GM04504 (cell line): ENCODE results near the gene LCE7A.
A peak's percentile ranks its signal among the peaks of the same experiment; 100 is the strongest.

Experiments used
- DNase-seq: peaks from one replicate; pipeline ENCODE4 v3.0.0-alpha.2; 2012; ENCODE audit warnings: low read depth

Gene LCE7A, protein sequence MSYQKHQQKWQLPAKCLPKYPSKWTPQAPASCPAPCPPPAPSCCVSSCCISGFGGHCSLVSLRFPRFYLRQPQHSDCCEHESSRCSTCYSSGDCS

GRCh38 chr1:152859696-152860095 is at the start of gene LCE7A:
Gene LCE7A (plus strand): TSS chr1:152859996. CDS start chr1:152860698, 702 bp downstream.
- DNase-seq, result no peak

- no peak for DNase-seq
These were observed 48.7 kb upstream of the LCE7A start for GRCh38 chr1:152811050-152811449.

GRCh38 chr1:152811671-152812070 is 48.1 kb upstream of the LCE7A start, which contains the start of gene LCE1B:
Gene LCE1B (plus strand): TSS chr1:152811971. CDS start chr1:152812447, 476 bp downstream.
- no peak for DNase-seq

DNA sequence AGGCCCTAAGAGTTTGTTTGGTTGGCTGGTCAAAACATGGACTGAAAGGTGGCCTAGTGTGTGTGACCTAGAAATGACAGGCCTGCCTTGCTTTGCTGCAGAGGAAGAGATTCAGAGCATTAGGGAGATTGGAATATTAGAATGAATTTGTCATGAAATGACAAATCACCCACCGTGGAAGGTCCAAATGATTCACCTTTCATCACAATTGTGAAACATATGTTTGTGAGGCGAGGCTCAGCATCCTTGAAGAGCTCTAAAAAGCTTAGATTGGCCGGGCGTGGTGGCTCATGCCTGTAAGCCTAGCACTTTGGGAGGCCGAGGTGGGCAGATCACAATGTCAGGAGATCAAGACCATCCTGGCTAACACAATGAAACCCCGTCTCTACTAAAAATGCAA is 42.5 kb upstream of the LCE7A start:
- DNase-seq, result no peak

DNA sequence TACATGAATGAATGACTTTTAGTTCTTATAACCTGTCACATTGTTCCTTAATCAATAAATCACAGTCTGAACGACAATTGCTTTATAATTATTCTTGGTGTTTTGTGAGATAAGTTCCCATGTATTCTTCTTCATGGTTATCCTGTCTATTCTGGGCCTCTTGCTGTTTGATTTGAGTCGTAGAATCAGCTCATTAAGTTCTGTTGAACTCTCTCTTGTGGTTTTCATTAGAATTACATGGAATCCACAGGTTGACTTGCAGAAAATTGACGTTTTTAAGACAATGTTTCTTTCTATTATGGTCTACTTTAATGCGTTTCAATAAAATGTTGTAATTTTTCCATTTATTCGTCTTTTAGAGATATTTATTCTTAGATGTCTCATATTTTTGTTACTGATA is 36.5 kb upstream of the LCE7A start:
- no peak for DNase-seq

- DNase-seq, result no peak
These were observed 34.8 kb upstream of the LCE7A start for GRCh38 chr1:152824964-152825363.

DNA sequence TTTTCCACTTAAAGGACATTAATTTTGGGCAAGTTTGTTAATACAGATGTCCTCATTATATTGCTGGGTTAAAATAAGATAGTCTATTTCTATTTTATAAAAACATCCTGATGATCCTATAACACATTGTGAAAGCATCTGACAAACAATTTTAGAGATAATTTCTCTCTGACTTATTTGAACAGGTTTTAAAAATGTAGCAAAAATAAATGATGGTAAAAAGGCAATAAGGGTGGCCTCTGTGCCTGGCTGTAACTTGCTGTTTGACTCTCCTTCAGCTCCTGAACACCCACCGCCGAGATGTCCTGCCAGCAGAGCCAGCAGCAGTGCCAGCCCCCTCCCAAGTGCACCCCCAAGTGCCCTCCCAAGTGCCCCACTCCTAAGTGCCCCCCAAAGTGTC is 32.6 kb upstream of the LCE7A start, which contains the start of gene LCE1A:
LCE1A (plus strand) TSS at position 301 of the 400 bp plus-strand sequence; CDS start at position 301, 0 bp downstream.
- DNase-seq, result no peak

DNA sequence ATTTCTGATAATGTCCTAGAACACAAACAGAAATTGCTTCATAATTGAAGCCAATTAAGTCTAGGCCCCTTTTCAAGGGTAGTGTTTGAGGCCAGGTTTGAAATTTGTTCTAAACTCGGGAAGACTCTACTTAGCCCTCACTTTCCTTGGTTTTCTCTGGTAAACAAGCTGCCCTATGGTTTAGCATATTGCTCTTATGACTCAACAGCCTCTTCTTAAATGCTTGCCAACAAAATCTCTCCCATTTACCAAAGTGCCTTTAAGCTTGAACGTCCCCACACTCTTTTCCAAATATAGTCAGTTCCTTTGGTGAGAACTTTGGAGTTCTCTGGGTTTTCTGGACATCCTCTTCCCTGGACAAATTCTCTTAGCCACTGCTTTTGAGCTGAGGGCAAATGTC is 22.9 kb upstream of the LCE7A start:
- DNase-seq, result no peak

GRCh38 chr1:152842556-152842955 is 17.2 kb upstream of the LCE7A start, which contains the start of gene LCE6A:
Gene LCE6A (plus strand): TSS chr1:152842856. CDS start chr1:152843521, 665 bp downstream.
- no peak for DNase-seq

DNA sequence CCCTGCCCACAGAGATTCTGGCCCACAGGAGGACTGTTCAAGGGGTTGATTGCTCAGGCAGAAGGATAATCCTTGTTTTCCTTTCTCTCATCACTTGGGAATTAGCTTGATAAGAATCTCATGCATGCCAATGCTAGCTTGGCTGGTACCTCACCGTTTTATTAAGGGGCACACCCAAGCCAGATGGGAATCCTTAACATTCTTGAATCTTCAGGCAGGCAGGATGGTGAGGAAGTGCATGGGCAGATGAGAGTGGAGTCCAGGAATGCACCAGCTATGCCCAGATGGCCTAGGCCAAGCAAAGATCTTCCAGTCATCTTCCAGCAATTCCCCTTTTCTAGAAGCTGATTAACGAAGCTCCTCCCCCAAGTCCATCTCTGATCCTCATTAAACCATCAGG is 4.1 kb upstream of the LCE7A start:
- no peak for DNase-seq

- DNase-seq, result no peak
These were observed 1.7 kb upstream of the LCE7A start for GRCh38 chr1:152858062-152858461.

GRCh38 chr1:152860129-152860528 is 333 bp downstream of the LCE7A start:
- no peak for DNase-seq

DNA sequence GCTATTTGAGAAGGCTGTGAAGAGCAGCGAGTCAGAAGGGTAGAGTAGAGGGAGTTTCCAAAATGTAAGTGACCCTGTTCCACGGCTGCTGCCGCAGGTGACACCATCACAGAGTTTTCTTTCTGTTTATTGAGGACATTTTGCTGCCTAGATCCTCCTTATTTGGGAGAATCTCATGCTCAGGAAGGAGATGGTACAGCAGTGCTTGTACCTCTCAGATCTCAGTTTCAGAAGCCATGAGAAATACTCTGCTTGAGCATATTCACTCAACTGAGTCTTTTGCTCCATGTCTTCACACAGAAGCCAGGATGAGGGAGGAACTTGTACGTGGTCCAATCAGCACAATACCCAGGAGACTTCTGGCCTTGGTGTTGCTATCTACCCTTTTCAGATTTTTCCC is 1.6 kb downstream of the LCE7A start:
- DNase-seq, result no peak

- no peak for DNase-seq
These were observed 4.6 kb downstream of the LCE7A start for GRCh38 chr1:152864443-152864842.

GRCh38 chr1:152866321-152866720 is 6.5 kb downstream of the LCE7A start:
- DNase-seq, result no peak

- peak; percentile 43 for DNase-seq
These were observed 10.1 kb downstream of the LCE7A start for GRCh38 chr1:152869808-152870419.

DNA sequence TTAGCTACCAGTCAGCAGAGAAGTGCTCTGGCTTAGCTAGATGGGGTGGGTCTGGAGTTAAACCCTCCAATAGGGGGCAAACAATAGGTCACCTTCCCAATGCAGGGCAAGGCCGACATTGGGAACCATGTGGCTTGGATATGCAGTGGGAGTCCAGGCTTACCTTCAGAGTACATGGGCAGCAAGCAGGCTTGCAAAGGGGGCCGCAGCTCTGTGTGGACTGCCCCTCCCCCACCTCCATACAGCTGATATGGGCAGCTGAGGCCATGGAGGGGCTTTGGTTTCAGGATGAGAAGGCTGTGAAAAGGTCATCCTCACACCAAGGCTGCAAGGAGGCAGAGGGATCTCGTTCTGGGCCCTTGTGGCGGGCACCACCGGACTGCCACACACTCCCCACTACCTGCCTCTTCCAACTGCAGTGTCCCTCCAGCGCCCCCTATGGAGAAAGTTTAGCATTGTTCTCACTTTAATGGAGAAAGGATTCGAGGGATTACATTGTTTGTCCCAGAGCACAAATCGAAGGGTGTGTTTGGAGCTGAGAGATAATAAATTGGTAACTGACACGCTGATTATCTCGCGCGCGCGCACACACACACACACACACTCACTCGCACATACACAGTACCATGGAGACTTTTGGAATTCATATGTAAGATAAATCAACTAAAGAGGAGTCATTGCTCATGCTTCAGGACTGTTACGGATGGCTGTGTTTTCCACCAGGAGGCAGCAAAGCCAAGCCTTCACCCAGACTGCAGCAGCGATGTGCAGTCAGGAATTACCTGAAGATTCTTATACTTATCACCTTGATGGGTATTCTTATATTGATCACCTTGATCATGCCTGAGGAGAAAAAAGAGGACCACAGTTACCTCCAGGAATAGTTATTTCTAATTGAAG is 11.3 kb downstream of the LCE7A start:
- no peak for DNase-seq

DNA sequence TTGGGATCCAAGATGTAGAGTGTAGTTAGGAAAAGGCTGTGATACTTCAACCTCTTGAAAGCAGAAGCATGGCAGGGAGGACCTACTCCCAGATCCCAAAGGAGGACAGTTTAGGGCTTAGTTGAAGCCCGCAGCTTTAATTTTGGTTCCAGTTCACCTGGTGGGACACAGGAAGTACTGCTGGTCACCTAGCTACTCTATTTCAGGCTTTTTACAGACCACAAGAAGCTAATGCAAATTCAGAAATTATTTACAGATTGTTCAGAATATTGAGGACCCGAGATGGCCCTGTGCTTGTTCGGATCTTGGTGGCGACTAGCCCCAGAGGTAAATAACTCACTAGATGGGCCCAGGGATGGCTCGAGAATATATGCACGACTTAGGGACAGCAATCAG is 11.9 kb downstream of the LCE7A start:
- DNase-seq, result no peak

- DNase-seq, result no peak
These were observed 13.7 kb downstream of the LCE7A start for GRCh38 chr1:152873495-152873894.

- DNase-seq, result no peak
These were observed 17.0 kb downstream of the LCE7A start for GRCh38 chr1:152876827-152877226.

DNA sequence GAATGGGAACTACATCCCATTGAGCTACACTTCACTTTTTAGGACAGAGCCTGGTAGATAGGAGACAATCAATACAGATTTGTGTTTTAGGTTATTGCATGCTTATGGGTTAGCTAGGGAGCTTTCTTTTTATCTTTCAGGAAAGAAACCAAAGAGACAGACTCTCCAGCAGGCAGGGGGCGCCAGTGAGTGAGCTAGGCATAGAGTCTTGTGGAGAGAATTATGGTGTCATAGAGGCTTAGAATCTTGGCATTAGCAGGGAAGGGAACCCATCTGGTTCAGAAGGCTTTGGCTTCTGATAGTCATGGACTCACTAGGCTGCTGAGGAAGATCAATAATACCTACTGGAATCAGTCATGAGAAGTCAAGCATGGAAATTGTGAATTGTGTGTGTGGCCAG is 18.2 kb downstream of the LCE7A start, which contains the start of gene SMCP:
SMCP (plus strand) TSS at position 281 of the 400 bp plus-strand sequence. CDS start 6,101 bp downstream, outside the sequence.
- DNase-seq, result no peak

GRCh38 chr1:152879559-152880198 is 19.9 kb downstream of the LCE7A start:
- no peak for DNase-seq
